Kidney (tissue), 14 donors: Measurements from ENCODE around the gene NCAM2. TPM values are rescaled to one million over a fixed set of nuclear protein-coding genes. Genes with fewer than 3 reads are reported as not detected.

Source experiments
- DNase-seq, 5 donors: peaks; one replicate each; pipeline ENCODE4 v3.0.0-alpha.2; 2013 to 2020
- FAIRE-seq: peaks from 2 replicates; lab custom pipeline; 2012; peaks lifted over from hg19 to GRCh38; lab: Jason Lieb, UNC
- H3K27ac ChIP-seq, 2 donors: one replicate each; pipeline ENCODE4 v1.7.0; 2013; ENCODE audit warnings: low read depth in 2 of 2, low read length in 2 of 2, inconsistent platforms in 1 of 2
- H3K27me3 ChIP-seq: one replicate; pipeline ENCODE4 v1.7.1; 2013; ENCODE audit warnings: low read length, inconsistent platforms; ENCODE audit not compliant: control insufficient read depth, insufficient read depth
- H3K36me3 ChIP-seq, 3 donors: one replicate each; pipeline versions ENCODE4 v1.7.0 to v1.7.1; 2013; ENCODE audit warnings: low read length in 3 of 3, control low read depth in 1 of 3, inconsistent platforms in 1 of 3; ENCODE audit not compliant: insufficient read depth in 3 of 3, control insufficient read depth in 2 of 3
- H3K4me1 ChIP-seq, 3 donors: one replicate each; pipeline versions ENCODE4 v1.7.0 to v1.7.1; 2013; ENCODE audit warnings: low read length in 3 of 3, inconsistent platforms in 1 of 3, low read depth in 1 of 3; ENCODE audit not compliant: control insufficient read depth in 2 of 3, insufficient read depth in 2 of 3
- H3K4me3 ChIP-seq, 3 donors: one replicate each; pipeline versions ENCODE4 v1.7.0 to v1.8.1; 2013; ENCODE audit warnings: low read length in 3 of 3, control low read depth in 1 of 3, inconsistent platforms in 1 of 3
- H3K9ac ChIP-seq, 3 donors: one replicate each; pipeline versions ENCODE4 v1.7.0 to v1.7.1; 2013; ENCODE audit warnings: low read length in 3 of 3, control low read depth in 1 of 3, inconsistent platforms in 1 of 3
- H3K9me3 ChIP-seq, 3 donors: one replicate each; pipeline versions ENCODE4 v1.7.0 to v1.7.1; 2013; ENCODE audit warnings: low read length in 3 of 3, control low read depth in 1 of 3, inconsistent platforms in 1 of 3; ENCODE audit not compliant: control insufficient read depth in 2 of 3, insufficient read depth in 1 of 3
- intact Hi-C: fragments of 100-400 bp; cut with DNase I; formaldehyde crosslinking; loops from one replicate; pipeline ENCODE4 v1.11.1; 2022
- polyA plus RNA-seq: library from polyadenylated mRNA; stranded (reverse); fragments of 350-450 nt; fragmentation: Illumina TruSeq; extraction: RNeasy Lipid Tissue Mini Kit (QIAGEN cat#74804); gene quantifications from one replicate; pipeline ENCODE4 v1.2.3, GENCODE V29; 2014; ENCODE audit warnings: low read depth, low replicate concordance; ENCODE audit not compliant: insufficient read depth
- total RNA-seq: library from RNA; stranded (reverse); fragmentation: NEBNext Ultra II Directional; extraction: Animal tissue kit (Norgen Biotek cat#: 25700); gene quantifications from one replicate; pipeline ENCODE4 v1.2.1, GENCODE V29; 2021
- TF ChIP-seq, protein P1 (sequence below): IDR thresholded peaks from 3 replicates; pipeline ENCODE4 v1.5.1; 2012; ENCODE audit warnings: mild to moderate bottlenecking, moderate library complexity, borderline replicate concordance; ENCODE audit not compliant: insufficient read depth; ENCODE audit errors: extremely low read depth
- donor health status: control.
- donor health status: control.
- donor health status: control.
- donor health status: control.
- donor health status: control.
- donor health status: DM: yes; HTN: yes; CAD: no.
- donor health status: Normal renal cell carcinoma (clear cell type).

The NCAM2 gene
- total and polyA plus RNA-seq, 2 donors from 2014 or later, result 0.13 to 0.82 TPM

DNA sequence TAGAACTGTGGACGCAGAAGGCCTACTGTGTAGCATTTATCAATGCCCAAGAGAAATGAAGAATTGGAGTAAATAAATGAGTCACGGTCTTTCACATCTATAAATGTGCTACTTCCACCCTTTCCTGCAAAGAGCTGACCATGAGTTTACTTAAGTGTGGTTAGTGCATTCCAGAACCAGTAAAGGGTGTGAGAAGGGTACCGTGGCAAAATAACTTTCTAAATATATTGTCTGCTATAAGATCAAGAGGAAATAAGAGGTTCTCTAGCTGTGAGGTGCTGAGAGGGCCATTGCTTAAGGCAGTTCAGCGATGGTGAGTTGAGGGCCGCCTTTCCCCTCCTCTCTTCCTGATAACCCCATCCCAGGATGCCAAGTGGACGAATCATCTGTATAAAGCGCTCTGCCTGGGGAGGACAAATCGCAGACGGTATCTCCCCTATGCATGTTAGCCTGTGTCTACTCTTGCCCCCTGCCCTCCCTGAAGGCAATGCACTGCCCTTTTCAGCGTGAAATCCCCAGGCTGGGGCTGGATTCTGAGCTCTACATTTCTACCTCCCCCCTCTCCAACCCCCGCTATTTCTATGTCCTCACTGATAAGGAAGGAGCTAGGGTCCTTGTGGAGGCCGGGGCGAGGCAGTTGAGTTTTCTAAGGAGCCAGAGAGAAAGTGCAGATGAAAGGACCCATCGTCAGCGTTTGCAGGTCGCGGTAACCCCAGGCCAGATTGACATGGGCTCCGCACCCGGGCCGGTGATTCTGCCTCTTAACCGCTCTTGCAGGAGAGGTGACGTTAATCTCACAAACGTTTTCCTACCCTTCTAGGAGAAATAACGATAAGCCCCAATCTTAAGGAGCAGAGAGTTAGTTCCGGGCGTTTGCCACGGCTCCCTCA is 1.5 kb upstream of the NCAM2 start:
- Histone ChIP-seq H3K9ac (no peak overlapping the region), H3K36me3 (no peaks in the 10 kb centered on the region), H3K27me3 (no peaks in the 10 kb centered on the region), H3K4me3 (peak overlapping the region in 2 of 3 donors; percentile 9 to 40), H3K27ac (no peak overlapping the region), H3K4me1 (peaks cover 0 to 9% (median 0%) of the 10 kb centered on the region in 3 donors), H3K9me3 (no peaks in the 10 kb centered on the region)
- no peak for FAIRE-seq
- TF ChIP-seq, protein P1, sequence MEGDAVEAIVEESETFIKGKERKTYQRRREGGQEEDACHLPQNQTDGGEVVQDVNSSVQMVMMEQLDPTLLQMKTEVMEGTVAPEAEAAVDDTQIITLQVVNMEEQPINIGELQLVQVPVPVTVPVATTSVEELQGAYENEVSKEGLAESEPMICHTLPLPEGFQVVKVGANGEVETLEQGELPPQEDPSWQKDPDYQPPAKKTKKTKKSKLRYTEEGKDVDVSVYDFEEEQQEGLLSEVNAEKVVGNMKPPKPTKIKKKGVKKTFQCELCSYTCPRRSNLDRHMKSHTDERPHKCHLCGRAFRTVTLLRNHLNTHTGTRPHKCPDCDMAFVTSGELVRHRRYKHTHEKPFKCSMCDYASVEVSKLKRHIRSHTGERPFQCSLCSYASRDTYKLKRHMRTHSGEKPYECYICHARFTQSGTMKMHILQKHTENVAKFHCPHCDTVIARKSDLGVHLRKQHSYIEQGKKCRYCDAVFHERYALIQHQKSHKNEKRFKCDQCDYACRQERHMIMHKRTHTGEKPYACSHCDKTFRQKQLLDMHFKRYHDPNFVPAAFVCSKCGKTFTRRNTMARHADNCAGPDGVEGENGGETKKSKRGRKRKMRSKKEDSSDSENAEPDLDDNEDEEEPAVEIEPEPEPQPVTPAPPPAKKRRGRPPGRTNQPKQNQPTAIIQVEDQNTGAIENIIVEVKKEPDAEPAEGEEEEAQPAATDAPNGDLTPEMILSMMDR, result no peak
- intact Hi-C loops, result no loop called here
- no peak for DNase-seq

DNA sequence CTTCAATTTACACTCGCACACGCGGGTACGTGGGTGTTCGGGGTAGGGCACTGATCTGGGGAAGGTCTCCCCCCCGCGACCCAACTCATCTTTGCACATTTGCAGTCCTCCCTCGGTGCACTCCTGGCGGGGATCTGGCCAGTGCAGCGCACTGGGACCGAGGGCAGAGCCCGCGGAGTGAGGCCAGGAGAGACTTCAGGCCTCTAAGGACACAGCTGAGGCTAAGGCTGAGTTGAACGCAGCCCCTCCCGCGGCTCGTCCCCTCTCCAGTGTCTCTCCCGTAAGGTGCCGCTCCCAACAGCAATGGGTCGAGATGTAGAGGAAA is 936 bp upstream of the NCAM2 start:
- peak in 3 of 5 donors; percentile 7 to 63 (median 54) for DNase-seq
- Histone ChIP-seq H3K4me3 (peak overlapping the region in 2 of 3 donors; percentile 24 to 40), H3K27ac (no peak overlapping the region), H3K9me3 (no peaks in the 10 kb centered on the region), H3K4me1 (peaks cover 0 to 9% (median 0%) of the 10 kb centered on the region in 3 donors), H3K9ac (no peak overlapping the region), H3K27me3 (no peaks in the 10 kb centered on the region), H3K36me3 (no peaks in the 10 kb centered on the region)
- FAIRE-seq, result no peak
- TF ChIP-seq, protein P1, result no peak
- intact Hi-C loops, result no loop called here

DNA sequence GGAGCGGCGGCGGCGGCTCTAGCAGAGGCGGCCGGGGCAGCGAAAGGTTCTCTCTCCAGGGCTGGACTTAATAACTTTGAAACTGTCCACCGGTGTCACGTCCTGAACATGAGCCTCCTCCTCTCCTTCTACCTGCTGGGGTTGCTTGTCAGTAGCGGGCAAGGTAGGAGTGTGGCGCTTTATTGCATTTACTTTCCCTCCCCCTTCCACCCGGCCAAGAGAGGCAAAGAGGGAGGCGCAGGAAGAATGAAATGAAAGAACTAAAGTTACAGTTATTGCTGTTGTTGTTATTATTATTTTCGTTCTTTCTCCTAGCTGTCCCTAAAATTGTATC is 214 bp downstream of the NCAM2 start:
- no peak for FAIRE-seq
- DNase-seq, result no peak
- peak overlapping the region in 1 of 3 donors; percentile 56 for H3K9ac ChIP-seq
- no peaks in the 10 kb centered on the region for H3K27me3 ChIP-seq
- no peaks in the 10 kb centered on the region for H3K36me3 ChIP-seq
- H3K4me1 ChIP-seq, result peaks cover 0 to 9% (median 0%) of the 10 kb centered on the region in 3 donors
- H3K27ac ChIP-seq, result no peak overlapping the region
- H3K9me3 ChIP-seq, result no peaks in the 10 kb centered on the region
- intact Hi-C loops, result no loop called here
- TF ChIP-seq, protein P1, result no peak
- H3K4me3 ChIP-seq, result peak overlapping the region; percentile 60 to 70 (median 66)
